Measurements from ENCODE around the gene TBC1D5.

The TBC1D5 gene

DNA sequence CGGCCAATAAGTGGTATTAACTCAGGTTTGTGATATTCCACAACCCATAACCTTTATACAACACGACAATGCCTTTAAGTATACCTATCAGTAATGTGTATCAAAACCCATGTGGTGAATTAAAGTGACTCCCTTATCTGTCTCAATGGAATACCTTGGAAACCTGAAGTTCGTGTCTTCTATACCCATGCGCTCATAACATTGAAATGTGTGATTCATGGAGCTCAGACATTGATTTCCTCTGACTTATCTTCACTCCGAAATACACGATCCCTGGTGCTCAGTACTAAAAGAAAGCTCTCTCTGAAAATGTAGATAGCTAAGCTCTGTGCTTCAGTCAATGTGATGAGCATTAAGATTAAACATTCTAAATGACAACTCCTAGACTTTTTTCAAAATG is 140.3 kb downstream of the TBC1D5 start:
- in situ Hi-C loops (cut with MboI; ENCODE audit: low sequenced_read_pairs), result no loop called here

DNA sequence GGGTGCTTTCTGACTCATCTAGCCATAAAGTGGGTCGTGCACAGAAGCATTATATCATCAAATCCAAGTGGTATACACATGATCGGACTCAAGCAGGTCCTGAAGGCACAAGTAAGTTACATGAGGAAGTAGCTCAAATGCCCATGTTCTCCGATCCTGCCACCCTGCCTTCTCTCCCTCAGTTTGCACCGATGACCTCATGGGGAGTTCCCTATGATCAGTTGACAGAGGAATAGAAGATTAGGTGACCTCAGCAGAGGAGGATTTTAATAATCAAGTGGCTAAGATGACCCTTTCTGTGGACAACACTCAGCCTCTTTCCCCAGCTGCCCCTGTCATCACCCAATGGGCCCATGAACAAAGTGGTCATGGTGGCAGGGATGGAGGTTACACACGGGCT is 149.5 kb downstream of the TBC1D5 start:
- in situ Hi-C loops (cut with MboI; ENCODE audit: low sequenced_read_pairs), result no loop called here

DNA sequence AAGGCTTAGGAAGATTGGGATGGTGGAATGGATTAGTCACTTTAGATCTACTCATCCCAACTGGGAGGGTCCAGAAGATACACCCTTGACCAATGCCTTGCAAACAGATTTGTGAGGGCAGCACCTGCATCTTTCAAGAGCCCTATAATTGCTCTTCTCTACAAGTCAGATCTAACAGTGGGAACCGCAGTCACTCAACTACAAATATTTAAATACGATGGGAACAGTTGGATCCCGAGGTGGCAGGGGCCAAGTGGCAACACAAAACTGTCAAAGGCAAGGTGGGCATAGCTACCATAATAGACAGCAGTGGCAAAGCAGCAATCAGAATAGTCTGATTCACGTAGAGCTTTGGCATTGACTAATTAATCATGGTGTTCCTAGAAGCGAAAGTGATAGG is 152.0 kb downstream of the TBC1D5 start:
- in situ Hi-C loops (cut with MboI; ENCODE audit: low sequenced_read_pairs), result no loop called here

DNA sequence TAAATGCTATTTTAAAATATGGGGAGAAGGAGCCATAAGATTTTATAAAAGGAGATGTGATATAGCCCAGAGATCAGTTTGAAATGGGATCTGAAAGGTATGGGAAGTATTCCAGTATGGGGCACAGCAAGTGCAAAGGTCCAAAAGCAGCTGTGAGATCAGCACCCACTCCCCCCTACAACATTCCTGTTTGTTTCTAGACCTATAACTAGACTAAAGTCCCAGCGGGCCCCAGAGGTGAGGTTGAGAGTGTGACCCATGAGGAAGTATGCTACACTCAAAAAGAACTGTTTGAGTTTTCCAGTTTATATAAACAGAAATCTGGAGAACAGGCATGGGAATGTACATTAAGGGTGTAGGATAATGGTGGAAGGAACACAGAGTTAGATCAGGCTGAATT is 152.5 kb downstream of the TBC1D5 start:
- in situ Hi-C loops (cut with MboI; ENCODE audit: low sequenced_read_pairs), result no loop called here

DNA sequence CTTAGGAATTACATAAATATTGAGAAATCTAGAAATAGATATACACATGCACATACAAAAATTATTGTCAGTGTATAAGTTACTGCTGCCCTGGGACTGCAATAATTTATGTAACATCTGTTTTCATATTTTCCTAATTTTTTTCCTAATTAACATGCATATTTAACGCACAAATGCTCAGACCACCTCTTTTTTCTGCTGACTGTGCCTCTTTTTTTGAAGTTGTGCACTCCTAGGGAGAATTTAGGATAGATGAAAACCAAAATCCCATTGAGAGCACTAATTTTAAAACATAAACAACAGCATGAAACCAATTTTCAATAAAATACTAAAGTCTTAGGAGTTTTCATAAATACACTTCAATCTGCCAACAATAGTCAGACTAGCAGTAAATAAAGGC is 154.0 kb downstream of the TBC1D5 start:
- in situ Hi-C loops (cut with MboI; ENCODE audit: low sequenced_read_pairs), result no loop called here

DNA sequence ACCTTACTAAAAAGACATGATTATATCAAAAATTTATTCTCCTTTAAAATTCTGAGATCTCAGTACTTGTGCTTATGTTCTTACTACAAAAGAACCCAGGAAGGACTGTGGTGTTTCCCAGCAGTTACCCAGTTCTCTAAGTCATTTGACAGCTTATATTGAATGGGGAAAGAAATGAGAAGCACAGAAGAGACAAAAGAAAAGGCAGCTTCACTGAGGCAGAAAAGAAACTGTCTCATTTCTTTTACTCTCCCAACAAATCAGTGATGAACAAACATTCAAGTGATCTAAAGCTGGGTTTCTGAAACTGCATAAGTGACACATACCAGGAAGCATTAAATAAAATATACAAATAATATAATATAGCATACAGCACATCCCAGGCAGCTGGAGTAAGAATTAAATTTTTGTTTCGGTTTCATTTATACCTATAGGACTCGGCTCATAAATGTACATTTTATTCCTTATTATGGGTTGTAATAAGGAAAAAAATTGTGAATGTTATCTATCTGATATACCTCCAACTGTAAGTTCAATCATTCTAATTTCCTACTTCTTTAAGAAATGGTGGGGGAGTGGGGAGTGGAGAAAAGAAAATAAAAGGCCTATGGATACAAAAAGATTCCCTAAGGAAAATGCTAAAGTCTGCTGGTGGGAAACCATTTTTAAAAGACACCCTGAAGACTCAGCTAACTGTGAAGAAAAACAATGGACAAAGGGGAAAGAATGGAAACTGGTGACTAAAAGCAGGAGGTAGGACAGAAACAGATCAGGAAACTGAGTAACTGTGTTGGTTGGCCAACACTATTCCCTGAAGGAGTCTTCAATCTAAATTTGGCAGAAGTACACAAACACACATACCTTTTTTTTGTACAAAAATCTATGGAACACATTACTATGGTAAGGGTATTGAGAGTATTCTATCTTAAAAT is 156.8 kb downstream of the TBC1D5 start:
- in situ Hi-C loops (cut with MboI; ENCODE audit: low sequenced_read_pairs), result no loop called here

DNA sequence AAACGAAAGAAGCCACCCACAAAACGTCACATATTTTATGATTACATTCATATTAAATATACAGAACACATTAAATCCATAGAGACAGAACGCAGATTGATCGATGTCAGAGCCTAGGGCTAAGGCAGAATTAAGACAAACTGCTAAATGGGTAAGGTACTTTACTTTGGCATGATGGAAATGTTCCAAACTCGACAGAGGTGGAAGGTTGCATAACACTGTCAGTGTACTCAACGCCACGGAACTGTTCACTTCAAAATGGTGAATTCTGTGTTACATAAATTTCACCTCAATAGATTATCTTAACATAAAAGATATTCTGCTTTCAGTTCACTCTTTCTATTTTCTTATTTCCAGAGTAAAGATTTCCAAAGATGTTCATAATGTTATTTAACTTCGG is 158.4 kb downstream of the TBC1D5 start:
- in situ Hi-C loops (cut with MboI; ENCODE audit: low sequenced_read_pairs), result no loop called here

DNA sequence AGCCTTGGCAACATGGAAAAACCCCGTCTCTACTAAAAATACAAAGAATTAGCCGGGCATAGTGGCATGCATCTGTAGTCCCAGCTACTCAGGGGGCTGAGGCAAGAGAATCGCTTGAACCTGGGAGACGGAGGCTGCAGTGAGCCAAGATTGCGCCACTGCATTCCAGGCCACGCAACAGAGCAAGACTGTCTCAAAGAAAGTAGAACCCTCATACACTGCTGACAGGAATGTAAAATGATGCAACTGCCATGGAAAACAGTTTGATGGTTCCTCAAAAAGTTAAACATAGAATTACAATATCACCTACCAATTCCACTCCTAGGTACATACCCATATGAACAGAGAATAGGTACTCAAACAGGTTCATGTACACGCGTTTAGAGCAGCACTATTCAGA is 158.9 kb downstream of the TBC1D5 start:
- in situ Hi-C loops (cut with MboI; ENCODE audit: low sequenced_read_pairs), result no loop called here

DNA sequence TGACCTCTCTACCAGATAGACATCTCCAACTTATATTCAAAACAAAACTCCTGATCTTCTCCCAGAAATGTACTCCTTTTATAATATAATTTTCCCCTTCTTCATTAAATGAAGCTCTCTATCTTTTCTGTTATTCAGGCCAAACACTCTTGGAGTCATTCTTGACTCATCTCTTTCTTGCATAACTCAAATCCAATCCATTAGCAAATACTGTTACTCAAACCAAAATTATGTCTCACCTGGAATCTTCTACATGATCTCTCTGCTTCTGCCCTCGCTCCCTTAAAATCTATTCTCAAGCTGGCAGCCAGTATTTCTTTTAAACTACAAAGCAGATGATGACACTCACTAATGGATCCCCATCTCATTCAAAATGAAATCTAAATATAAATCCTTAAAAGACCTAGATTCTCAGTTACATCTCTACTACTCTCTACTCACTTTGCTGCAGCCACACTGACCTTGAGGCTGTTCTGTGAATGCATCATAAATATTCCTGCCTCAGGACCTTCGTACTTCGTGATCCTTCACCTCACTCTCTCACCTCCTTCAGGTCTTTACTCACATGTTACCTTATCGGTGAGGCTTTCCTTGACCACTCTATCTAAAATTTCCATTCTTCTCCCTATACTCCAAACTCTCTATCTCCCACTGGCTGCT is 160.9 kb downstream of the TBC1D5 start:
- in situ Hi-C loops (cut with MboI; ENCODE audit: low sequenced_read_pairs), result no loop called here

DNA sequence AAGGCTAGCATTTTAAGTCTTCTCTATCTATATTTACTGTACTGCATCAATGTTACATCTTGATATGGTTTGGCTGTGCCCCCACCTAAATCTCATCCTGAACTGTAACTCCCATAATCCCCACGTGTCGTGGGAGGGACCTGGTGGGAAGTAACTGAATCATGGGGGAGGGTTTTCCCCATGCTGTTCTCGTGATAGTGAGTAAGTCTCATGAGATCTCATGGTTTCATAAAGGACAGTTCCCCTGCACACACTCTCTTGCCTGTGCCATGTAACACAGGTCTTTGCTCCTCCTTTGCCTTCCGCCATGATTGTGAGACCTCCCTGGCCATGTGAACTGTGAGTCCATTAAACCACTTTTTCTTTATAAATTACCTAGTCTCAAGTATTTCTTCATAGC is 161.5 kb downstream of the TBC1D5 start:
- in situ Hi-C loops (cut with MboI; ENCODE audit: low sequenced_read_pairs), result no loop called here

DNA sequence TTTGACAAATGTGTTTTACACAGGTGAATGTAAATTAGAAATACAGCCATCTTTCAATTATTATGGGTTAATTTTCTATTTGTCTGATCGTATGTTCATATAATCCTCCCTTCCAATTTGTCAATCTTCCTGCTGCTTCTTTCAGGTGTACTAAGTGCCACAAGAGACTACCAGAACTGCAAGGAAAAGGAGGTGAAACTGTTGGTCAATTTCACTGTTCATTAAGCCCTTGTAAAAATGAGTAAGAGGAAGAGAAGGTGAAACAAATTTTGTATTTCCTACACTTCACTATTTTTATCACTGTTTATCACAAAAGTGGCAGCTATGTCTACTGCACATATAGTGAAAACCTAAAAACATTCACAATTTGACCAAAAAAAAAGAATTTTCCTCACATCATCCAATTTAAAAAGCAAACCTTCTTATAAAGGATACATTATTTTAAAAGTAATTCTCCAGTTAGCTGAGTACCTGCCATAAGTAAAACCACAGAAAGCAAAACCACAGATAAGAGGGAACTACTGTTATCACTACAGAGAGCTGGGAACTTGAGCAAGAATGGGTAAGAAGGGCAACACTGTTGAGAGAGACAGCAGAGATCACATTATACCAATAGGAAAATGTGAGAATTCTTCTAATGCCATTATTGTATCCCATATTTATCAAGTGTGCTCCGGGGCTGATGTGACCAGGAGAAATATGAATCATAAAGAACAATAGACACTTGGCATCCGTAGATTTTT is 163.0 kb downstream of the TBC1D5 start:
- in situ Hi-C loops (cut with MboI; ENCODE audit: low sequenced_read_pairs), result no loop called here

DNA sequence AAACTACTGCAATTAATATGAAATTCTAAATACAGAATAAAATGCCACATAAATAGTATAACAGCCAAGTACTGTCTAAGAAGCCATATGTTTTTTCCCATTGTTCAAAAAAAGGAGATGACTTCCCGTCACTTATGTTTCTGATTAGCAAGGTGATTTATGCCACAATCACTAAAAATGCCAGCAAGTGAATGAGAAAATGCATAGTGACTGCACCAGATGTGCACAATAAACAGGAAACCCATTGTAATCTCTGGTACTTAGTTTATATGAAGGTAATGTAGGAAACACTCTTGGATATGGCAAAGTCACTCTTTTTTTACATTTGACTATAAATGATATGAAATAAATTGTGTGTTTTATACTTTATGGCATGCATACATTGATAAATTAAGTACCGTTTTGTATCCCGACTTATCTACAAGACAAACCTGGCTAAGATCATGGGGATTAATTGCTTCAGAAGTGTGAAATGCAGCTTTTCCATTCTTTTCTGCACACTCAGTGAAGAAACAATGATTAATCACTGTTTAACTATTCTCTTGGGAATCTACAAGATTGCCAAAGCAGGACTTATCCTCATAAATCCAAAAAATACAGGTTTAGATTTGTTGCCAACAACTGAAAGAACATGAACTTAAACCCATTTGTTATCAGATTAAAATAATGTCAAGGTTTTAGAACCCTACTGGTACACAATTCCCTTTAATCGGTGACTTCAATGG is 164.5 kb downstream of the TBC1D5 start:
- in situ Hi-C loops (cut with MboI; ENCODE audit: low sequenced_read_pairs), result no loop called here

DNA sequence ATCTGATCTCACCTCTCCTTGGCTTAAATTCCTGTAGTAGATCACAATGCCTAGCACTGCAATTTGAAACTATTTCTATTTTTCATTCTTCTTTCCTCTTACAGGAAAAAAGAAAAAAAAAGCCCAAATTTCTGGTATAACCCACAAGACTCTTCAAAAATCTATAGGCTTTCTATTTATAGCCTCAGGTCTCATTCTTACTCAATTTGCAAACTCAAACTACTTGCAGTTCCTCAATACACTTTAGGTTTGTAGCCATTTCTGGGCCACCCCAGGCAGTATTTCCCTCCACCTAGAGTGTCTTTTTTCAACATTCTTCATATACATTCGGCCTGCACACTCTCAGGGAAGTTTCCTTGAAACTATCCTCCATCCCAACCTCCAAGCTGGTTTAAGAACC is 169.0 kb downstream of the TBC1D5 start:
- in situ Hi-C loops (cut with MboI; ENCODE audit: low sequenced_read_pairs), result no loop called here

DNA sequence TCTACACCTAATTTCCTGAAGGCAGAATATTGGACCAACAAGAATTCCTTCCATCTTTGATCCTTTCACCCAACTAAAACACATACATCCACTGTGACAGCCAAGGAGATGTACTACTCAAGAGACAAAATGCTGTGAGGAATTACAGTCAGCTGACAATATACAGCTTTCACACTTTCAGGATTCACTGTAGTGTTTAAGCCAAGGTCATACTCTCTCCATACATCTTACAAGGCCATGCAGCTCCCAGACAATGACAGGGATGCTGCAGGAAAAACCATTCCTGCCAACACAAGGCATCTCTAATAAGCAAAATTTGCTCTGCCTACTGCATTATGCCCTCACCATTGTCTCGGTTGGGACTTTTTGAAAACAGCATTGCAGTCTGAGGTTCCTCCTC is 170.7 kb downstream of the TBC1D5 start:
- in situ Hi-C loops (cut with MboI; ENCODE audit: low sequenced_read_pairs), result no loop called here

DNA sequence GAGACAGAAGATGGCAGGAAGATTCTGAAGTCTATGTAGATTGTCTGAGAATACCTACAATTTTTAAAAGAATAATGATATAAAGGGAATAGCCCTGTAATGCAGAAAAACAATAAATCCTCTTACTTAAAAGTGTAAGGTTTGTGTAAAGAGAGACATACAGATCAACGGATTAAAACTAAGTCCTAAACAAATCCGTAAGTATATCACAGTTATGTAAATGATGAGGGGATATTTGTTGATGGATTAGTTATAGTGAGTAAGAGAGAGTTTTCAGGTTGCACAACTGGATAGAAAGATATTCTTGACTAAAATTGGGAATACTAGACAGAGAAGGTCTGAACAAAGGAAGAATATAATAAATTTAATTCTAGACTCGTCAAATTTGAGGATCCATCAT is 179.6 kb downstream of the TBC1D5 start:
- in situ Hi-C loops (cut with MboI; ENCODE audit: low sequenced_read_pairs), result no loop called here

DNA sequence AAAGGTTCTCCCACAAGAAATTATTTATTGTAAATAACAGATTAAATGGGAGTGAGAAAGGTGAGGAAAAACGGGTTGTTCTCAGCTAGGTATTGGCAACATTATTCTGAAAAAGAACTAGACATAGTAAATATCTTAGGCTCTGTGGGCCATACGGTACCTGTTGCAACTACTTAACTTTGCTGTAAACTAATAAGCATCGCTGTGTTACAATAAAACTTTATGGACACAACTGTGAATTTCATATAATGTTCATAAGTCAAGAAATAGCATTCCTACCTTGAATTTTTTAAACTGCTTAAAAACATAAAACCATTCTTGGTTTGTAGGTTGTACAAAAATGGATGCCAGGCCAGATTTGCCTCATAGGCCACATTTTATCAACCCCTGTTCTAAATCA is 183.9 kb downstream of the TBC1D5 start:
- in situ Hi-C loops (cut with MboI; ENCODE audit: low sequenced_read_pairs), result no loop called here

DNA sequence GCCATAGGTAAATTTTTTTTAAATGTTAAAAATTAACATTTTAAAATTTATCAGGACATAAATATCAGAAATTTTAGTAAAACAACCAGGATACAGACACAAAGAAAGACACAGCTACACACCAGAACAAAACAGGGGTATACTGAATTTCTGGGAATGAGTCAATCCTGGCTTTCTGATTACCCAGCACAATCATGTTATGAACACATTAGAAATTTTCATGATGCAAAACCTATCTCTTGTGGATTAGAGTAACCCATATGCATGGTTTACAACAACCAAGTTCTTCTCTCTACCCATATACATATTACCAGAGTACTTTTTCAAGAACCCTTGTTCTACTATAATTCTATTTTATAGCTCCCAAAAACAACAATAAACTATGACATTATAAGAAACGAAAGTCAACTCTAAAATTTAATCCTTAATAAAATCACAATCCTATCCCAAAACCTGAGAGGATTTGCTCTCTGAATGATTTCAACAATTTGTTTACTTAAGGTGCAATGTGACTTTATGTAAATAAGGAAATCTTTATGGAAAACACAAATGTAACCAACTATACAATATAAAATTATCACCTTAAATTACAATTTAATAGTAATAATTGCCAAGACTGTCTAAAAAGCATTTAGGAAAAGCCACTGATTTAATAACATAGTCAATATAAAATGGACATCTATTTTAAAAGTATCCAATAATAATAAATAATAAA is 184.5 kb downstream of the TBC1D5 start:
- in situ Hi-C loops (cut with MboI; ENCODE audit: low sequenced_read_pairs), result no loop called here

DNA sequence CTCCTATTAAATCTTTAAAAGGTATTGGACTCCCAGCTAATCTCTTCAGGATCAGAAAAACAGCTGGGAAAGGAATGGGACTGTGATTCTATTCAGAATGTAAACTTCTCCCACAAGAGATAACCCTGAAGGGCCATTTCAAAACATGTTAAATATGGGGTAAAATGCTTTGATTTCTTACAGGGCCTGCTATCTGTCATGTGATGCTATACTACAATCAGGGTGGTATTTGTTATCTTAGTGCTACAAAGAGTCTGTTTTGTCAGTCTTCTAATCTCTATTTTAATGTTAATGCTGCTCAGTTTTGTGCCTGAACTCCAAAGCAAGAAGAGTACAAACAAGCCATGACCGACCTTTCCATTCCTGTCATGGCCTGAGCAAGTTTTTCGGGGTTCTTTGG is 186.9 kb downstream of the TBC1D5 start:
- in situ Hi-C loops (cut with MboI; ENCODE audit: low sequenced_read_pairs), result no loop called here

DNA sequence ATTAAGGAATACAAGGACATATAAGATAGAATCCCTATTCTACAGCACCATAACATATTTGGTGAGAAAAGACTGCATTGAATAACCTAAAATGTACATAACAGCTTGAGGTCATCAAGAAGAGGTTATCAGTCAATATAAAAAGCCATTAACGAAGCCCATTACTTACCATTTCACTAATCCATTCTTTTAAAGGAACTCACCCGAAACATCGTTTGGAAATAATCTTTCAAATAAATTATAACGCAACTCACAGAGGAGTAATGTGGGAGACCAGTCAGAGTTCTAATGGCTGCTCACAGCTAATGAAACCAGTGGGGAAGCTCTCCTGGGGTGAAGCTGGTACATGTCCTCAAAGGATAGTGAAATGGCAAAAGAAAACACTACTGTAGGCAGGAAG is 188.4 kb downstream of the TBC1D5 start:
- in situ Hi-C loops (cut with MboI; ENCODE audit: low sequenced_read_pairs), result no loop called here

DNA sequence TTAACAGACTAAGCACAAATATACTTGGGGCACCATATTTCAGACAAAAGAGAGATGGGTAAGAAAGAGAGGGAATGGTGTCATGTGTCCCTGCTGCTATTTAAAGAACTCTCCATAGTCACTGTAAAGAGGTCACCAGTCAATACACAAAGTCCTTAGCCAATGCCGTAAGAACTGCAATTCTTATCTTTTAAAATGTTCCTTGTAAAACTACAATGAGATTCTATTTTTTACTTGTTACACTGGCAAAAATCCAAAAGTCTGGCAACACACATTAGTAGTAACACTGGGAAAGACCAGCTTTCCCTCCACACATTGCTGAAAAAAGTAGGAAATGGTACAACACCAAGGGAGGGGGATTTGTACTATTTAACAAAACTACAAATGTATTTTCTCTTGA is 189.4 kb downstream of the TBC1D5 start:
- in situ Hi-C loops (cut with MboI; ENCODE audit: low sequenced_read_pairs), result no loop called here

All from HL-60/S4 treated with phorbol 12-myristate 13-acetate at 8.2 ng/mL for 4 days and 3 days (cell line).